Measurements from ENCODE around the gene LFNG.

The LFNG gene

GRCh38 chr7:2484868-2485267, 34.7 kb upstream of the LFNG start:
- no peak for DNase-seq

DNA sequence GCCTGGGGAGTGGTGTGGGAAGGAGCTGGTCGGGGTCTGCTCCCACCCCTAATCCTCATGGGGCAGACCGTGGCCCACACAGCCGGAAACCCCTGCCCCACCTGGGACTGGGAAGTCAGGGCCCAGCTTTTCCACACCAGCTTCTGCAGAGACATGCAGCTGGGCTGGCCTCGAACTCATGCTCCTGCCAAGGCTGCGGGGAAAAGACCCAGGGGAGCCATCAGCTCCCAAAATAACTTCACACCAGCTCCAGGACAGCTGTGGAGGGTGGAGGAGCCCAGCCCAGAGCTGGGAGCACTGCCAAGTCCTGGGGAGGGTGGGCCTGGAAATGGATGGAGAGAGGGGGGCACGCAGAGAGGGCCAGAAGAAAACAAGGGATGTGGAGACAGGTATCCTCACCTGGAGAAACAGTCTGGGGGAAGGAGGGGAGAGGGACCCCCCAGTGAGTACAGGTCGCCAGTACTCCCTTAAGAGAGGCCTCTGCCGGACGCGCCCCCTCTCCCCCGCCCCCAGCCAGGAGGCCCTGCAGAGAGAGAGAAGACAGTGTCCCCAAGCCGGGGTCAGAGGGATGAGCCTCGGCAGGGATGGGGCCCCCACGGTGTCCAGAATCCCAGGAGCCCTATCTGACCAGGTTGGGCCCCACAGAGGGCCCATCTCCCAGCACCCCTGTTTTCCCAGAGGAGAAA, 31.8 kb upstream of the LFNG start:
- peak; percentile 36 for DNase-seq

DNA sequence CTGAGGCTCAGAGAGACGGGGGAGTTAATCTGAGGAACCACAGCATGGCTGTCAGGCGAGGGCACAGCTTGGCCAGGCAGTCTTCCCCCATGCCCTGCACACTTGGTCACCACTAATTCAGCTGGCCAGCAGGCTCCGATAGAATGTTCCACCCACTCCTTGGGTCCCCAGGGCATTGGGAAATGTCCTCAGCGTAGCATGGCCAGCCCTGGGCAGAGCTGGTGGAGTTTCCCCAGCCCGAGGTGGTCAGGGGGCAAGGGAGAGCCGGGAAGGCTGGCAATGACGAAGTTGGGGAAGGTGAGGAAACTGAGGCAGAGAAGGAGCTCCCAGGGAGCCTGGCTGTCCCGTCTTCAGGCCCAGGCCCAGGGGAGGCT, 31.3 kb upstream of the LFNG start:
- no peak for DNase-seq

DNA sequence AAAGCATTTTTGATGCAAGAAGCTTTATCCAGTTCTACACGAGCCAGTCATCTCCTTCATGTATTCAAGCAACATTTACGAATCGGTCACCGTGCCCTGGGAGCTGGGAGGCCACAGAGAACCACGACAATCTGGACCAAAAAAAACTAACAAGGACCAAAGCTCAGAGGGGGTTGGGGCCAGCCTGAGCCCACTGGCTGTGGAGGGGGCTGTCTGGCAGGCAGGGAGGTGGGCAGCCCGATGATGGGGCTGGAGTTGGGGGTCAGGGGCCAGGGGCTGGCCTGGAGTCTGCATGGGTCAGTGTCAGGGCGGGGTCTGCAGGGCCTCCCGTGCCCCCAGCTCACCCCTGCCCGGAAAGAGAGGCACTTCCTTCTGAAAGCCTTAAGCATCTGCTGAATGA, 30.9 kb upstream of the LFNG start:
- no peak for DNase-seq

- DNase-seq = no peak
Observed at GRCh38 chr7:2490181-2490651, 29.4 kb upstream of the LFNG start.

GRCh38 chr7:2492038-2492437, 27.5 kb upstream of the LFNG start:
- DNase-seq = no peak

GRCh38 chr7:2493205-2494164, 26.1 kb upstream of the LFNG start:
- no peak for DNase-seq

- DNase-seq = no peak
Observed at GRCh38 chr7:2494191-2495130, 25.1 kb upstream of the LFNG start.

GRCh38 chr7:2495418-2496299, 23.9 kb upstream of the LFNG start:
- DNase-seq = peak; percentile 59

DNA sequence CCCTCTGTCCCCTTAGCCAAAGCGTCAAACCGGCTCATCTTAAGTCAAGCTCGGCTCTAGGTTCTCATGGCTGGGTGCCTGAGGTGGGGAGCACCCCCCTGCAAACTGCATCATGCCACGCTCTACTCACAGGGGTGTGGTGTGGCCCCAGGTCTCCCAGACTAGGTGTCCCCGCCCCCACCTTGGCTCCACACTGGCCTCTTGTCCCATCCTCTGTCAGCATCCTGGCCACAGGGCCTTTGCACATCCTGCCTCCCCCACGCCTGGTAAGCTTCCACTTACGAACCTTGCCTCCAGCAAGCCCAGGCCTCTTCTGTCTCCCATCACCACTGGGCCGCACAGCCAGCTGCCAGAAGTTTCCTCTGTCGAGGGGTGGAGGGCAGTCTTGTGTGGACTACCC, 23.2 kb upstream of the LFNG start:
- DNase-seq = no peak

DNA sequence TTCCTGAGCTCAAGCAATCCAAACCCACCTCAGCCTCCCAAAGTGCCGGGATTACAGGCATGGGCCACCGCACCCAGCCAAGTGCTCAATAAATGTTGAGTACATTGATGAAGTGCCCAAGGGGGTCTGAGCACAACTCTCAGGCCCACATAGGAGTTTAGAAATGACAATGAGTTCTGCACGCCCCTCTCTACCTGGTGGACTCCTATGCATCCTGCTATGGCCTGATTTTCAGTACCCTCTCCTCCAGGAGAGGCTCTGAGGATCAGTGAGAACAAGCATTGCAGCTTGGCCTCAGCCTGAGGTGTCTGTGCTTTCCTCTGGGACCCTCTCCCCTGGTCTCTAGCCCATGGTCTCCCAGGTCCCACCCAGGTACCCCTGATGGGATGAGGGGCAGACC, 22.5 kb upstream of the LFNG start:
- no peak for DNase-seq

DNA sequence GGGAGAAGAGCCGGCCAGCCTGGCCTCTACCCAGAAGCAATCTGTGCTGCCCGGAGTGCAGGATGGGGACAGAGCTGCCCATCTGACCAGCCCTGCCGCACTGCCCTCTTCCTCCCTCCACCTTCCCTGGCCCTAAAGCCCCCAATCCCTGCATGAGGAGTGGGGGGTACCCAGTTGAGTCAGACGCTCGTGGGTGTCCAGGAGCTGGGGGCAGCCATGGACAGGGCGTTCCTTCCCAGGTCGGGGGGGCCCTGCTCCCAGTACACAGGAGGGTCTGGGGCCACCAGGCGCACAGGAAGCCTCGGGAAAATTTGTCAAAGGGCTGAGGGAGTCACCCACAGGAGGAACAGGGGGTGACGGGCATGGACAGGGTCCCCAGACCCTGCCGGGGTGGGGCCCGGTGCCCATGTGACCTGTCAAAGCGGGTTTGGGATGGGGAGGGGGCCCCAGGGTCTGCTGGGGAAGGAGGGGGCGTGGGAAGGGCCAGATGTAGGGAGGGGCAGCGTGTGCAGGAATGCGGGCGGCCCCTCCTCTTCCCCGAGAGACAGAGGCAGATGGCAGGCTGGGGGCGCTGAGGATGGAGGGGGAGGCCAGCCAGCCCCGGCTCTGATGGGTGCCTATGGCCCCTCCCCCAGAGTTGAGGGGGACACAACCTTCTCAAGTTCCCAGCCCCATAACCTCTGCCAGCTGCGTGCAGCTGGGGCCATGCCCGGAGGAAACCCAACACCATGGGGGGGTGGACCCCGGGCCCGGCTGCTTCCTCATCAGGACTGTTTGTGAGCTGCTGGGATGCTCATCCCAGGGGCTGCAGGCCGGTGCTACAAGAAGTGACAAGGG, 21.9 kb upstream of the LFNG start:
- no peak for DNase-seq

GRCh38 chr7:2498708-2499107, 20.9 kb upstream of the LFNG start:
- no peak for DNase-seq

DNA sequence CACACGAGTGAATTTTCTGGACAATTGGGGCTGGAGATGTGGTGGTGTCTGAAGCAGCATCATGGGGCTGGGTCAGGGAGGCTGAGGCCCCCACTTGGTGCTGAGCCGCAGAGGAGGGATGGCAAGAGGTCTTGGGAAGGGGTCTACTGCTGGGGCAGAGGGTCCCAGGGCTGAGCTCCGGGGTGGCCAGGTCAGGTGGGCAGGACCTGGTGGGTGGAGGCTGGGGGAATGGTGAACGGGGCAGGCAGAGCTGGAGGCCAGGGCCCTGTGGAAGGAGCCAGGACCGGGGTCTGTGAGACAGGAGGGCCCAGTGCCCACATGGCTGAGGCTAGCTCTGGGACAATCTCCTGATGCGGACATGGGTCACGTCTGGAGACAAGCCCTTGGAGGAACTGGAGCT, 20.4 kb upstream of the LFNG start:
- DNase-seq = no peak

DNA sequence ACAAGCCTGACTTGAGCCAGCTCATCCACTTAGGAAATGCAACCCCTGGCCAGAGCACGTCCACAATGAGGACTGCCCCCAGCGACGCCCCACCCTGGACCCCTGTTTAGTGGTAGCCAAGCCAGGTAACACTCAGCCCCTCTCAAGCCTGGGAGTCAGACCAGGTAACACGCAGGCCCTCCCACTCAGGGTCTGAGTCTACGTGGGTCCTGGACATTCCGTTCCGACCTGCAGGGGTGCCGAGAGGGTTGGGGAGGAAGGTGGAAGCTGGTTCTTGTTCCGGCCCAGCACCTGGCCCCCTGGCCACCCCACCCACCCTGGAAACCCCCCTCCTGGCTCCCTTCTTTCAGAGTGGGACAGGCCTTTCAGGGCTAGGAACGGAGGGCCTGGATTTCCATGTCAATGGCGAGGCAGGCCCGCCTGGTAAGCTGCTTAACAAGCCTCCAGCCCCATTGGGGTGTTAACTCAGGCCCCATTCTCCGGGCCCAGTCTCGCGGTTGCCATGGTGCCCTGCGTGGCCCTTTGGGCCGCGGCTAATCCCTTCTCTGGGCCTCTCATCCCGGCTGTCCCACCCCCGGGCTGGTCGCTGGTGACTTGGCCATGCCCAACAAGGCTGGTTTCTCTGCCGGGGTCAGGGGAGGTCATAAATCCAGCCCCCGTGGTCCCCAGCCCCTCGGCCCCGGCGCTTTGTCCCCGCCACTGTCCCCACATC, 19.7 kb upstream of the LFNG start:
- no peak for DNase-seq

DNA sequence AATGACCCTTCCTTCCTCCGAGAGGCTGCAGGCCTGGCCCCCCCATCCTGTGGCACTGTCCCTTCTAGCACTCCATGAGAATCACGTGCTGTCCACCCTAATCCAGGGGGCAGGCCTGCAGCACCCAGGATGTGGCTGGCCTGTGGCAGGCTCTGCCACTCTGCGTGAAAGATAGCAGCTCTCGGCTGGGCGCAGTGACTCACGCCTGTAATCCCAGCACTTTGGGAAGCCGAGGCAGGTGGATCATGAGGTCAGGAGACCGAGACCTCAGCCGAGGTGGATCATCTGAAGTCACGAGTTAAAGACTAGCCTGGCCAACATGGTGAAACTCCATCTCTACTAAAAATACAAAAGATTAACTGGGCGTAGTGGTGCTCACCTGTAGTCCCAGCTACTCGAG, 18.9 kb upstream of the LFNG start:
- no peak for DNase-seq

DNA sequence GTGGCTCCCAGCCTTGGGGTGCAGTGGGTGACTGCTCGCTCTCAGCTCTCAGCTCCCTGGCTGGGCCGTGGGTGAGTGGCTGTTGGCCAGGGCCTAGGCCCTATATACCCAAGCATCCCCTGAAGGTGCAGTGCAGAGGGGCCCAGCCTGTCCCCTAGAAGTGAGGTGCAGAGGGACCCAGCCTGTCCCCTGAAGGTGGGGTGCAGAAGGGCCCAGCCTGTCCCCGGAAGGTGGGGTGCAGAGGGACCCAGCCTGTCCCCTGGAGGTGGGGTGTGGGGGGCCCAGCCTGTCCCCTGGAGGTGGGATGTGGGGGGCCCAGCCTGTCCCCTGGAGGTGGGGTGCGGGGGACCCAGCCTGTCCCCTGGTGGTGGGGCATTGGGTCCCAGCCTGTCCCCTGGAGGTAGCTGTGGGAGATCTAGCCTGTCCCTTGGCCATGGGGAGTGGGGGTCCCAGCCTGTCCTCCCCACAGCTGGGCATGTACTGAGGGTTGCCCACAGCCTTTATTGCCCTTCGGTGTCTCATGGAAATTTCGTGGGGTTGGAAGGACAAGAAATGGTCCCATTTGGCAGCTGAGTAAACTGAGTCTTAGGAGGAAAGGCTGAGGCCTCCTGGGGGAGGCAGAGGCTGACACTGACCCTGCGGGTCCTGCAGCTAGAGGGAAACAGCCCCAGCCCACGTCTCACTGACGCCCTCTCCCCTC, 17.5 kb upstream of the LFNG start:
- no peak for DNase-seq

DNA sequence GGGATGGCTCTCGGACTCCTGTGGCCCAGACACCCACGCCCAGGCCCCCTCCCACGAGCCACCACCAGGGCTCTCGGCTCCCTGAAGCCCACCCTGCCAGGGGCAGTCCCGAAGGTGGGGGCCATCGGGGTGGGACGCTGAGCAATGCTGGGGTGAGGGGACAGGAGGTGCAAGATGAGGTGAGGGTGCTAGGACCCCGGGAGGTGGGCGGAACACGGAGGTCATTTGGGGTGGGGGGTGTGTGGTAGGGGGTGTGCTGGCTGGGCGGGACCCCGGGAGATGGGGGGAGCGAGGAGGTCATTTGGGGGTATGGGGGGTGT, 17.0 kb upstream of the LFNG start:
- no peak for DNase-seq

- no peak for DNase-seq
Observed at GRCh38 chr7:2503056-2503941, 16.3 kb upstream of the LFNG start.

All from NCI-H69 (cell line).